Endothelial cell of umbilical vein (primary cell): ENCODE data around the gene COL6A3.

Source experiments
- EZH2 ChIP-seq: IDR thresholded peaks from 2 replicates; pipeline ENCODE4 v1.6.1; 2012; ENCODE audit warnings: borderline replicate concordance, low read depth, mild to moderate bottlenecking, moderate library complexity, low read length, inconsistent platforms; ENCODE audit not compliant: severe bottlenecking
- FOS ChIP-seq: IDR thresholded peaks from 2 replicates; pipeline ENCODE4 v1.6.1; 2011; ENCODE audit warnings: mild to moderate bottlenecking, low read length, moderate library complexity, borderline replicate concordance; ENCODE audit not compliant: insufficient read depth
- MYC ChIP-seq: IDR thresholded peaks from one replicate; pipeline ENCODE4 v1.6.1; 2011; ENCODE audit warnings: mild to moderate bottlenecking, low read depth, low read length
- POLR2A ChIP-seq: IDR thresholded peaks from 2 replicates; pipeline ENCODE4 v1.6.1; 2012; ENCODE audit warnings: low read depth, mild to moderate bottlenecking, control low read depth, low read length
- POLR2AphosphoS5 ChIP-seq: IDR thresholded peaks from 2 replicates; pipeline ENCODE4 v1.6.1; 2012; ENCODE audit warnings: low read depth, mild to moderate bottlenecking, control low read depth, low read length, moderate library complexity; ENCODE audit not compliant: insufficient read depth
- TF ChIP-seq, protein P1 (sequence below), 2 donors: IDR thresholded peaks; 1 replicate in 1 of 2; 2 replicates in 1 of 2; pipeline ENCODE4 v1.5.1; 2011; ENCODE audit warnings: low read length in 2 of 2, mild to moderate bottlenecking in 2 of 2, moderate library complexity in 2 of 2, control low read depth in 1 of 2, inconsistent platforms in 1 of 2, low read depth in 1 of 2; ENCODE audit not compliant: insufficient read depth in 1 of 2; ENCODE audit errors: extremely low read depth in 1 of 2

DNA sequence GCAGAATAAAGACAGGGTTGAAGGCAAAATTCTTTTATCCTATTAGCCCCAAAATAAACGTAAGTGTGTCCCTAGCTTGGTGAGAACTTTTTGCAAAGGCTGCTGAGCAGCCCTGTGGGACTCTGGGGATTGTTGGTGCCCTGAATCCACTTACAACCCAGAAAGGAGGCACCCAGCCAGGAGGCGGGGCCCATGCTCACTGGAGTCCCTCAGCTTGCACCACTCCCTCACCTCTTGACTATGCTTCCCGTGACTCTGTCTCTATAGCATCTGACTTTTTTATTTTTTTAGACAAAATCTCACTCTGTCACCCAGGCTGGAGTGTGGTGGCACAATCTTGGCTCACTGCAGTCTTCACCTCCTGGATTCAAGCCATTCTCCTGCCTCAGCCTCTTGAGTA is 15.8 kb upstream of the COL6A3 start:
- TF ChIP-seq EZH2 (no peak), POLR2A (no peak), POLR2AphosphoS5 (no peak), MYC (no peak), FOS (no peak)
- TF ChIP-seq, protein P1, sequence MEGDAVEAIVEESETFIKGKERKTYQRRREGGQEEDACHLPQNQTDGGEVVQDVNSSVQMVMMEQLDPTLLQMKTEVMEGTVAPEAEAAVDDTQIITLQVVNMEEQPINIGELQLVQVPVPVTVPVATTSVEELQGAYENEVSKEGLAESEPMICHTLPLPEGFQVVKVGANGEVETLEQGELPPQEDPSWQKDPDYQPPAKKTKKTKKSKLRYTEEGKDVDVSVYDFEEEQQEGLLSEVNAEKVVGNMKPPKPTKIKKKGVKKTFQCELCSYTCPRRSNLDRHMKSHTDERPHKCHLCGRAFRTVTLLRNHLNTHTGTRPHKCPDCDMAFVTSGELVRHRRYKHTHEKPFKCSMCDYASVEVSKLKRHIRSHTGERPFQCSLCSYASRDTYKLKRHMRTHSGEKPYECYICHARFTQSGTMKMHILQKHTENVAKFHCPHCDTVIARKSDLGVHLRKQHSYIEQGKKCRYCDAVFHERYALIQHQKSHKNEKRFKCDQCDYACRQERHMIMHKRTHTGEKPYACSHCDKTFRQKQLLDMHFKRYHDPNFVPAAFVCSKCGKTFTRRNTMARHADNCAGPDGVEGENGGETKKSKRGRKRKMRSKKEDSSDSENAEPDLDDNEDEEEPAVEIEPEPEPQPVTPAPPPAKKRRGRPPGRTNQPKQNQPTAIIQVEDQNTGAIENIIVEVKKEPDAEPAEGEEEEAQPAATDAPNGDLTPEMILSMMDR (IDR thresholded peaks at IDR 0.05; ENCODE audit: extremely low read depth in 1 of 2, insufficient read depth in 1 of 2, low read depth in 1 of 2, low read length in 2 of 2): no peak
